ENCODE results near the gene LBH. TPM values are rescaled to one million over a fixed set of nuclear protein-coding genes. Genes with fewer than 3 reads are reported as not detected.

LBH gene
- total RNA-seq, 2 donors from 2014 or later = 38.9 to 154 TPM

DNA sequence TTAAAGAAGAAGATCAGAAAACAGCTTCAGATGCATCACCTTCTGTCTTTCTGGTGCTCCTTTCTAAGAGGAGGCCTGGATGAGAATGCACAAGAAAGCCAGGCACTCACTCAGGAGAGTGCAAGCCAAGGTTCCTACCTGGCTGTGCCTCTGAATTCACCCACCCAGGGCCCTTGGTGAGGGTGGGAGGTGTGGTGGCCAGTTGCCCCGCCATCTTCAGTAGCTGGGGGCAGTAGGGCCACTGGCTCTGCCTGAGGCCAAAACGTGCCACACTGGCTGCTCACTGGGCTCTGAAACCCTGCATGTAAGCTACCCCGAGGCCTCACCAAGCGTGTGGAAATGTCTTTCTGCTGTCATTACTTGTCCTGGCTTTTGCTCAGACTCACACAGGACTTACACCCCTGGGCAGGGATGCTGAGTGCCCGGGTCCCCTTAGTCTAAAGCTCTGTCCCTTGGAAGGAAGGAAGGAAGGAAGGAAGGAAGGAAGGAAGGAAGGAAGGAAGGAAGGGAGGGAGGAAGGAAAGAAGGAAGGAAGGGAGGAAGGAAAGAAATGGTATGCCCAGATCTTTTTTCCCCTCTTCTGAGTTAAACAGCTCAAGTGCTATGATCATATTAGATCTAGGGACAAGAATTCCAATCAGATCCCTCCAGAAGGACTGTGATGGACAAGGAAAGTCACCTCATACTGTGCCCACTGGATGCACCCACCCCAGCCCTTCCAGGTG, 8.5 kb upstream of the LBH start:
- Mint-ChIP-seq H3K4me3 (peak overlapping the region; percentile 94), H3K9me3 (no peaks in the 10 kb centered on the region), H3K36me3 (ENCODE audit: low read depth) (no peaks in the 10 kb centered on the region), H3K27me3 (no peaks in the 10 kb centered on the region), H3K27ac (peak overlapping the region; percentile 100), H3K4me1 (peaks cover 31% of the 10 kb centered on the region)
- no peak for ATAC-seq (replicated peaks)

- no peaks in the 10 kb centered on the region for H3K36me3 Mint-ChIP-seq (ENCODE audit: low read depth)
- no peaks in the 10 kb centered on the region for H3K27me3 Mint-ChIP-seq
- peak overlapping the region; percentile 94 for H3K4me3 Mint-ChIP-seq
- H3K27ac Mint-ChIP-seq = peak overlapping the region; percentile 100
- H3K4me1 Mint-ChIP-seq = peaks cover 31% of the 10 kb centered on the region
- ATAC-seq (replicated peaks) = no peak
- no peaks in the 10 kb centered on the region for H3K9me3 Mint-ChIP-seq
Measured at GRCh38 chr2:30223413-30223874, 7.9 kb upstream of the LBH start.

DNA sequence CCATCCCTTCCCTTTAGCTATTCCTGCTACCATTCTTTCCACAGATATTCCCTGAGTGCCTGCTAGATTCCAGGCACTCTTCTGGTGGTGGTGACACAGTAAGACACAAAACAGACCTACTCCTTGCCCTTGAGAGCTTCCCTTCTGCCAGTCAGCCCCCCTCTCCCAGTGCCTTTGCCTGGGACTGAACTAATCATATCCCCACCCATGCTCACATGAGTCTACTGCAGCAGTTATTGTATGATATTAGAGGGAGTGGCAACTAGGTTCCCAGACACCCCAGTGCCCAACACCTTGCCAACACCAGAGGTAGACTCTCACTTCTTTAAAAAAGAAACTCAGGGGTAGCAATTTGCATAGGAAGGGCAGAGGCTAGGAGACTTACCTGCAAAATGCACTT, 7.2 kb upstream of the LBH start:
- Mint-ChIP-seq H3K4me1 (peaks cover 31% of the 10 kb centered on the region), H3K36me3 (ENCODE audit: low read depth) (no peaks in the 10 kb centered on the region), H3K27me3 (no peaks in the 10 kb centered on the region), H3K9me3 (no peaks in the 10 kb centered on the region), H3K27ac (peak overlapping the region; percentile 100), H3K4me3 (peak overlapping the region; percentile 94)
- no peak for ATAC-seq (replicated peaks)

GRCh38 chr2:30225131-30225762, 6.1 kb upstream of the LBH start:
- ATAC-seq (replicated peaks) = peak; percentile 48
- H3K27ac Mint-ChIP-seq = peak overlapping the region; percentile 100
- H3K4me1 Mint-ChIP-seq = peaks cover 37% of the 10 kb centered on the region
- no peaks in the 10 kb centered on the region for H3K9me3 Mint-ChIP-seq
- no peaks in the 10 kb centered on the region for H3K27me3 Mint-ChIP-seq
- peaks cover 6% of the 10 kb centered on the region for H3K36me3 Mint-ChIP-seq (ENCODE audit: low read depth)
- peak overlapping the region; percentile 94 for H3K4me3 Mint-ChIP-seq

- Mint-ChIP-seq H3K4me3 (peak overlapping the region; percentile 94), H3K4me1 (peaks cover 43% of the 10 kb centered on the region), H3K27ac (peak overlapping the region; percentile 100), H3K9me3 (no peaks in the 10 kb centered on the region), H3K36me3 (ENCODE audit: low read depth) (peaks cover 7% of the 10 kb centered on the region), H3K27me3 (no peaks in the 10 kb centered on the region)
- ATAC-seq (replicated peaks) = peak; percentile 67
Measured at GRCh38 chr2:30226144-30227032, 4.9 kb upstream of the LBH start.

GRCh38 chr2:30229596-30229995, 1.7 kb upstream of the LBH start:
- no peak for ATAC-seq (replicated peaks)
- Mint-ChIP-seq H3K4me3 (peak overlapping the region; percentile 81), H3K36me3 (ENCODE audit: low read depth) (peaks cover 40% of the 10 kb centered on the region), H3K9me3 (no peaks in the 10 kb centered on the region), H3K27ac (peak overlapping the region; percentile 87), H3K27me3 (no peaks in the 10 kb centered on the region), H3K4me1 (peaks cover 30% of the 10 kb centered on the region)

GRCh38 chr2:30230497-30231211, 680 bp upstream of the LBH start:
- no peaks in the 10 kb centered on the region for H3K9me3 Mint-ChIP-seq
- no peaks in the 10 kb centered on the region for H3K27me3 Mint-ChIP-seq
- ATAC-seq (replicated peaks) = peak; percentile 0
- peak overlapping the region; percentile 81 for H3K4me3 Mint-ChIP-seq
- peaks cover 26% of the 10 kb centered on the region for H3K4me1 Mint-ChIP-seq
- peaks cover 50% of the 10 kb centered on the region for H3K36me3 Mint-ChIP-seq (ENCODE audit: low read depth)
- H3K27ac Mint-ChIP-seq = peak overlapping the region; percentile 87

GRCh38 chr2:30231996-30232800, 864 bp downstream of the LBH start:
- Mint-ChIP-seq H3K4me3 (peak overlapping the region; percentile 81), H3K4me1 (peaks cover 33% of the 10 kb centered on the region), H3K27ac (peak overlapping the region; percentile 85), H3K36me3 (ENCODE audit: low read depth) (peaks cover 66% of the 10 kb centered on the region), H3K9me3 (no peaks in the 10 kb centered on the region), H3K27me3 (no peaks in the 10 kb centered on the region)
- peak; percentile 7 for ATAC-seq (replicated peaks)

GRCh38 chr2:30232801-30233130, 1.4 kb downstream of the LBH start:
- Mint-ChIP-seq H3K27me3 (no peaks in the 10 kb centered on the region), H3K4me3 (peak overlapping the region; percentile 81), H3K27ac (peak overlapping the region; percentile 85), H3K4me1 (peaks cover 39% of the 10 kb centered on the region), H3K9me3 (no peaks in the 10 kb centered on the region), H3K36me3 (ENCODE audit: low read depth) (peaks cover 71% of the 10 kb centered on the region)
- ATAC-seq (replicated peaks) = no peak

- no peak for ATAC-seq (replicated peaks)
- H3K36me3 Mint-ChIP-seq (ENCODE audit: low read depth) = peaks cover 78% of the 10 kb centered on the region
- no peaks in the 10 kb centered on the region for H3K9me3 Mint-ChIP-seq
Measured at GRCh38 chr2:30233271-30234009, 2.1 kb downstream of the LBH start.

GRCh38 chr2:30234180-30234971, 3.0 kb downstream of the LBH start:
- ATAC-seq (replicated peaks) = peak; percentile 62
- H3K27me3 Mint-ChIP-seq = no peaks in the 10 kb centered on the region
- no peaks in the 10 kb centered on the region for H3K9me3 Mint-ChIP-seq
- H3K4me1 Mint-ChIP-seq = peaks cover 49% of the 10 kb centered on the region
- H3K4me3 Mint-ChIP-seq = peak overlapping the region; percentile 81
- peaks cover 87% of the 10 kb centered on the region for H3K36me3 Mint-ChIP-seq (ENCODE audit: low read depth)
- H3K27ac Mint-ChIP-seq = peak overlapping the region; percentile 85

More at GRCh38 chr2:30233271-30234009, 2.1 kb downstream of the LBH start:
- peaks cover 43% of the 10 kb centered on the region for H3K4me1 Mint-ChIP-seq
- peak overlapping the region; percentile 85 for H3K27ac Mint-ChIP-seq
- H3K27me3 Mint-ChIP-seq = no peaks in the 10 kb centered on the region
- peak overlapping the region; percentile 81 for H3K4me3 Mint-ChIP-seq

GRCh38 chr2:30235008-30235655, 3.8 kb downstream of the LBH start:
- Mint-ChIP-seq H3K36me3 (ENCODE audit: low read depth) (peaks cover 89% of the 10 kb centered on the region), H3K27ac (peak overlapping the region; percentile 85), H3K9me3 (no peaks in the 10 kb centered on the region), H3K4me3 (peak overlapping the region; percentile 81), H3K27me3 (no peaks in the 10 kb centered on the region), H3K4me1 (peaks cover 50% of the 10 kb centered on the region)
- peak; percentile 59 for ATAC-seq (replicated peaks)
